GM12872 (cell line): ENCODE data around the gene SF3A1.

ENCODE experiments used
- TF ChIP-seq, protein P1 (sequence below): IDR thresholded peaks from 3 replicates; pipeline ENCODE4 v1.5.1; 2011; ENCODE audit warnings: low read depth, mild to moderate bottlenecking, low read length, moderate library complexity; ENCODE audit not compliant: insufficient read depth

SF3A1 gene

DNA sequence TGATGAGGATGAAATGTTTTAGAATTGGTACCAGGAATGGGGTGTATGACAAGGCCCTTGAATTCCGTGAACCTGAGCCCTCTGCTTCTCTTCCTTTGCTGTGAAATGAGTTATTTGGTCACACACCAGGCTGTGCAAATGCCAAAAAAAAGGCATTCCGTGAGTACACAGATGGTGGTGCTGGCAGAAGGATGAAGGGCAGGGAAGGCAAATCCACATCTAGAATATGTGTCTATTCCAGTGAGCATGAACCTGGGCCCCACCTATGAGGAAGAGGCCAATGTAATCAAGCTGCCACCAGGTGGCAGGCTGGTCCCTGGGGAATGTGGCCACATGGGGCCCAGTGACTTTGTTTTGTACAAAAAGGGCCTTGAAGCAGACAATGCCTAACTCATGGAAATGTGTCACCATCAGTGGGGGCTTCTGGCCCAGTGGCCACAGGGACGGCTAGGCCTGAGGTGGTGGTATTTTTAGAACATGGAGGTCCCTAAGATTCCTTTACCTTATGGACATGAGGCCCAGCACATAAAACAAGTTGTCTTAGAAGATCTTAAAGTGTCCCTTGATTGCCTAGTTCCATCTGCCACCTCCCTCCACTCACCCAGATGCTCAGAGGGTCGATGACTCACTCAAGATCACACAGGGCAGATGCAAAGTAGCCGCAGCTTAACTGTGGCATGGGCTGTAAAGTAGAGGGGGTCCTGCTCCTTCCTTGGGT is 34.4 kb upstream of the SF3A1 start:
- TF ChIP-seq, protein P1, sequence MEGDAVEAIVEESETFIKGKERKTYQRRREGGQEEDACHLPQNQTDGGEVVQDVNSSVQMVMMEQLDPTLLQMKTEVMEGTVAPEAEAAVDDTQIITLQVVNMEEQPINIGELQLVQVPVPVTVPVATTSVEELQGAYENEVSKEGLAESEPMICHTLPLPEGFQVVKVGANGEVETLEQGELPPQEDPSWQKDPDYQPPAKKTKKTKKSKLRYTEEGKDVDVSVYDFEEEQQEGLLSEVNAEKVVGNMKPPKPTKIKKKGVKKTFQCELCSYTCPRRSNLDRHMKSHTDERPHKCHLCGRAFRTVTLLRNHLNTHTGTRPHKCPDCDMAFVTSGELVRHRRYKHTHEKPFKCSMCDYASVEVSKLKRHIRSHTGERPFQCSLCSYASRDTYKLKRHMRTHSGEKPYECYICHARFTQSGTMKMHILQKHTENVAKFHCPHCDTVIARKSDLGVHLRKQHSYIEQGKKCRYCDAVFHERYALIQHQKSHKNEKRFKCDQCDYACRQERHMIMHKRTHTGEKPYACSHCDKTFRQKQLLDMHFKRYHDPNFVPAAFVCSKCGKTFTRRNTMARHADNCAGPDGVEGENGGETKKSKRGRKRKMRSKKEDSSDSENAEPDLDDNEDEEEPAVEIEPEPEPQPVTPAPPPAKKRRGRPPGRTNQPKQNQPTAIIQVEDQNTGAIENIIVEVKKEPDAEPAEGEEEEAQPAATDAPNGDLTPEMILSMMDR: peak; percentile 89

DNA sequence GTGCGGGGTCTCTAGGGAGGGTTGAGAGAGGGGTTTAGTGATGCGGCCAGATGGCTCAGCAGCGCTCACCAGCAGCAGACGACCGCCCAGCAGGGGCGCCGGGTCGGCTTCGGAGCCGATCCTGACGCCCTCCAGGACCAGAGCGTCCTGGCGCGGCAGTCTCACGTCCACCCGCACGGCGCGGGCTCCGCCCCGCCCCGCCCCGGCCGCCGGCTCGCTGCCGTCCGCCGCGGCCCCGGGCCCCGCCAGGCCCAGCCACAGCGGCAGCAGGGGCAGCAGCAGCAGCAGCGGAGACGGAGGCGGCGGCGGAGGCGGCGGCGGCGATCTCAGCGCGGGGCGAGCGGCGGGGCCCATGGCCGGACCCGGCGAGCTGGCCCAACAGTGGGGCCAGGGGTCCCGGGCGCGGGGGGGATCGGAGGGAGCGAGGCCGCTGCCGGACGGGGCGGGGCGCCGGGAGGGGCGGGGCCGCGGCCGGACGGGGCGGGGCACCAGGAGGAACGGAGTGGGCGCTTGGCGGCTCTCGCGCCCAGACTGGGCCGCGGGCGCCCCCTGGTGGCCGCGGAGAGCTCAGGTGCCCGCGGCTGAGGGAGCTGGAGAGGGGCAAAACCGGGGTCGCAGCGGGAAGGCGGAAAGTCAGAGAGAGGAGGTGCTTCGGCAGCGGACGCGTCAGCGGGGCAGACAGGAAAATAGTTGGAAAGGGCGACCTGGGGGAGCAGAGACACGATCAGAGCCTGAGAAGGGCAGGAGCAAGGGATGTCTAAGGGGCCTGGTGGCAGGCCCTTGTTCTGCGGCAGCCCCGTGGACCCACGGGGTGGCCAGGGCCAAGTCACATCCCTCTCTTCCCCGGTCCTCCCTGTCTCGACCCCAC is 30.5 kb upstream of the SF3A1 start, which contains the start of gene RNF215:
RNF215 (minus strand) TSS at position 452 of the 868 bp plus-strand sequence; CDS start at position 354, 98 bp downstream.
- TF ChIP-seq, protein P1: peak; percentile 84

DNA sequence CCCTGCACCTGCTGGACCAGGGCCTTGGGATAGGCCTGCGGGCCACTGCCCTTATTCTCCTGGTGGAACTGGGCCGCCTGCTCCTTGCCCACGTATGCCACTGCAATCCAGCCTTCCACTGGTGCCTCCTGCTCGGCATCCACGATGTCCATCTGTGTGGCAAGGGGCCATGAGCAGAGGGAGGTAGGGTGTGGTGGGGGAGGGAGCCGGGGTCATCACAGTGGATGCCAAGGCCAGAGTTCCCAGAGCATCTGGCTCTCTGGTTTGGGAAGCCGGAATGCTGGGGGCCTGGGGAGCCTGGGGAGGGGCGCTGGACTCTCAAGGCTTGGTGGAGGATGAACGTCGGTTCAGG is 29.9 kb upstream of the SF3A1 start:
- TF ChIP-seq, protein P1: no peak

DNA sequence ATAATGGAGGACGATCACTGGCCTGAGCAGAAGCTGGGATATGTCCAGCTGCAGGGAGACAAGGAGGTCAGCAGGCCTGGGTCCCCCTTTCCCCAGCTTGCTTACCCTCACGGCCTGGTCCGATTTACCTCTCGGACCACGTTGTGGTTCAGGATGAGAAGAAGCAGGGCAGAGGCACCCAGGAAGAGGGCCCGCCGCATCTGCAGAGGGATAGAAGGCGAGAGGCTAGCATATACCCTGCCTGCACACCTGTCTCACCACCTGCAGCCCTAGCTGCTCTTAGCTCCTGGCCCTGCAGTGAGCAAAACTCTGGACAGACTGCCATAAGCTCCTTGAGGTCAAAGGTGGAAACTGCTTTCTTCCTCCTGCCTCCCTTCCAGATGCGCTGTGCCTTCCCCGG is 29.2 kb upstream of the SF3A1 start:
- TF ChIP-seq, protein P1: no peak

DNA sequence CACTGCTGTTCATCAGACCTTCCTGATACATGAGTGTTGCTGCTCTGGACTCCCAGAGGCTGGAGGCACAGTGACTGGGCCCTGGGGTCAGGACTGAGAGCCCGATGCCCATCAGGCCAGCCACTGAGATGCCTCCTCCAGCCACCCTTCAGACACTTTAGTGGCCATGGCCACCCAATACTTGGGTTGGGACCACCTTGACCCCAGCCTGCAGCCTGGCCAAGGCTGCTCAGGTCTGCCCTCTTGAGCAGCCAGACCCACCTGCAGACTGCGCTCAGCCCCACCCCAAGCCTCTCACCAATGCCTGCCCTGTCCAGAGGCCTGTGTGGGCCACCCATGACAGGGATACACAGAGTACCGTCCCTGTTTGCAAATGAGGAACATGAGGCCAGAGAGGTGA is 26.4 kb upstream of the SF3A1 start:
- TF ChIP-seq, protein P1: no peak

DNA sequence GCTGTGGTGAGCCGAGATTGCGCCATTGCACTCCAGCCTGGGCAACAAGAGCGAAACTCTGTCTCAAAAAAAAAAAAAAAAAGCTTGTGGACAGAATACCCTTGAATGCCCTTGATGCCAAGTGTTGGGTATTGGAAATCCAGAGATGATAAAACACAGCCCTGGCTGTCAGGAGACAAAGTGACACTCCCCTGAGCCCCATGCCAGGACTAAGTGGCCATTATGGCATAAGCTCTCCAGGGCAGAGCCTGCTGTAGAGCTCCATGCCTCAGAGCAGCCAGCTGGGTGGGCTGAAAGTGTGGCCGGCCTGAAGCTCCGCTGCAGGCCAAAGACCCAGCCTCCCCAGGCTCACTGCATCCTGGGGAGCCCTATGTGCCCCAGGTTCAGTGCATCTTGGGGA is 25.6 kb upstream of the SF3A1 start:
- TF ChIP-seq, protein P1: no peak

DNA sequence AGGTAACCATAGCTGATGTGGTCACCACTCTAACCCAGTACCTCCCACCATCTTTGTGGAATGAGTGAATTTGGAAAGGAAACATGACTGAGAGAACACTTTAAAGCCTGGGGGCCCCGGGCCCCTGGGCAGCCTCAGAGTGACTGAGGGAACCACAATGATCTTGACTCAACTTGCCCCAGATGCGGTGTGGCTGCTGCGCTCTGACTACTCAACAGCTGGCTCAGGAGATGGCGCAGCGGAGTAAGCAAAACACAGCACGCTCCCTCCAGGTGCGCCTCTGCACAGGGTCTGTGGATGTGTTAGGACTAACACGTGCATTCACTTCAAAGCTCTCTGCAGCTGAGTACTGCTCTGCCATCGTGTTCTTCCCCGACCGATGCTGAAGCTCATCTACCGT is 24.6 kb upstream of the SF3A1 start:
- TF ChIP-seq, protein P1: no peak
